CD14-positive monocyte (primary cell): Measurements from ENCODE around the gene UBE2D1. TPM values are rescaled to one million over a fixed set of nuclear protein-coding genes. Genes with fewer than 3 reads are reported as not detected.
A peak's percentile ranks its signal among the peaks of the same experiment; 100 is the strongest.

ENCODE experiments used
- DNase-seq, 3 donors: peaks; one replicate each; pipeline ENCODE4 v3.0.0-alpha.2; 2011 to 2022
- H2AFZ ChIP-seq: 2 replicates; pipeline ENCODE4 v1.6.0; 2012; ENCODE audit warnings: mild to moderate bottlenecking, low read depth, low read length, inconsistent platforms; ENCODE audit not compliant: insufficient read depth, poor library complexity, severe bottlenecking
- H3K27ac ChIP-seq, 2 donors: 1 replicate in 1 of 2; 2 replicates in 1 of 2; pipeline ENCODE4 v1.5.1; 2012 to 2013; ENCODE audit warnings: low read length in 2 of 2, control low read depth in 1 of 2, inconsistent platforms in 1 of 2, low read depth in 1 of 2, mild to moderate bottlenecking in 1 of 2
- H3K27me3 ChIP-seq, 2 donors: one replicate each; pipeline versions ENCODE4 v1.6.0 to v1.6.1; 2011 to 2013; ENCODE audit warnings: low read length in 2 of 2; ENCODE audit not compliant: control insufficient read depth in 2 of 2, insufficient read depth in 2 of 2
- H3K36me3 ChIP-seq, 2 donors: replicated peaks in 1 of 2; 1 replicate in 1 of 2; 2 replicates in 1 of 2; pipeline versions ENCODE4 v1.5.1 to v1.6.1; 2012 to 2013; ENCODE audit warnings: low read length in 2 of 2, control low read depth in 1 of 2, inconsistent platforms in 1 of 2, mild to moderate bottlenecking in 1 of 2; ENCODE audit not compliant: insufficient read depth in 2 of 2, control insufficient read depth in 1 of 2
- H3K4me1 ChIP-seq, 2 donors: 1 replicate in 1 of 2; 2 replicates in 1 of 2; pipeline versions ENCODE4 v1.5.1 to v1.6.1; 2012 to 2013; ENCODE audit warnings: low read length in 2 of 2, control low read depth in 1 of 2, inconsistent platforms in 1 of 2, mild to moderate bottlenecking in 1 of 2, moderate library complexity in 1 of 2; ENCODE audit not compliant: insufficient read depth in 2 of 2, control insufficient read depth in 1 of 2
- H3K4me2 ChIP-seq: replicated peaks from 2 replicates; pipeline ENCODE3; 2012; ENCODE audit warnings: low read length, moderate library complexity, mild to moderate bottlenecking; ENCODE audit not compliant: poor library complexity, severe bottlenecking; ENCODE audit errors: extremely low read depth
- H3K4me3 ChIP-seq, 3 experiments: fragments of 200-600 bp in 1 of 3; sonication (generic) in 1 of 3; replicated peaks in 1 of 3; 1 replicate in 2 of 3; 2 replicates in 1 of 3; pipeline ENCODE4 v1.5.1; 2011 to 2013; ENCODE audit warnings: low read length in 3 of 3, mild to moderate bottlenecking in 3 of 3, control low read depth in 2 of 3, low read depth in 2 of 3, inconsistent platforms in 1 of 3, moderate library complexity in 1 of 3
- H3K79me2 ChIP-seq: 2 replicates; pipeline ENCODE4 v1.6.0; 2012; ENCODE audit warnings: mild to moderate bottlenecking, control low read depth, inconsistent platforms, low read length, moderate library complexity; ENCODE audit not compliant: insufficient read depth
- H3K9ac ChIP-seq: 2 replicates; pipeline ENCODE4 v1.6.0; 2017; ENCODE audit warnings: low read length, mild to moderate bottlenecking; ENCODE audit not compliant: insufficient read depth, poor library complexity, severe bottlenecking
- H3K9me3 ChIP-seq, 2 donors: replicated peaks in 1 of 2; 1 replicate in 1 of 2; 2 replicates in 1 of 2; pipeline versions ENCODE4 v1.5.1 to v1.6.1; 2012 to 2013; ENCODE audit warnings: low read length in 2 of 2, control low read depth in 1 of 2; ENCODE audit not compliant: control insufficient read depth in 1 of 2, insufficient read depth in 1 of 2
- H4K20me1 ChIP-seq: 2 replicates; pipeline ENCODE4 v1.6.0; 2012; ENCODE audit warnings: mild to moderate bottlenecking, low read length, control low read depth, moderate library complexity; ENCODE audit not compliant: insufficient read depth
- H3K27ac Mint-ChIP-seq, 7 donors: one replicate each; pipeline ENCODE4 v1.8.0; 2020; ENCODE audit warnings: mild to moderate bottlenecking in 7 of 7, mixed read lengths in 7 of 7, moderate library complexity in 6 of 7, inconsistent platforms in 2 of 7
- H3K27me3 Mint-ChIP-seq, 3 donors: one replicate each; pipeline ENCODE4 v1.8.0; 2021 to 2022; ENCODE audit warnings: low read depth in 3 of 3, mild to moderate bottlenecking in 3 of 3, mixed read lengths in 3 of 3, moderate library complexity in 3 of 3, inconsistent platforms in 1 of 3
- H3K36me3 Mint-ChIP-seq, 2 donors: one replicate each; pipeline ENCODE4 v1.8.0; 2020; ENCODE audit warnings: mixed read lengths in 2 of 2, inconsistent platforms in 1 of 2, mild to moderate bottlenecking in 1 of 2
- H3K4me1 Mint-ChIP-seq: one replicate; pipeline ENCODE4 v1.8.0; 2020; ENCODE audit warnings: mild to moderate bottlenecking, mixed read lengths
- H3K4me3 Mint-ChIP-seq, 2 donors: one replicate each; pipeline ENCODE4 v1.8.0; 2020; ENCODE audit warnings: mild to moderate bottlenecking in 2 of 2, mixed read lengths in 2 of 2, moderate library complexity in 1 of 2
- H3K9me3 Mint-ChIP-seq, 7 donors: one replicate each; pipeline ENCODE4 v1.8.0; 2020 to 2022; ENCODE audit warnings: mixed read lengths in 7 of 7, mild to moderate bottlenecking in 6 of 7, moderate library complexity in 6 of 7, inconsistent platforms in 2 of 7
- CTCF ChIP-seq: fragments of 200-600 bp; IDR thresholded peaks from one replicate; pipeline ENCODE4 v1.8.0; 2022; ENCODE audit warnings: antibody characterized with exemption, mild to moderate bottlenecking
- WGBS: methylation state at CpG from one replicate; pipeline ENCODE4 v1.1.5; 2013; ENCODE audit warnings: missing lambda C conversion rate; ENCODE audit not compliant: insufficient coverage; 5-methylcytosine and 5-hydroxymethylcytosine counted together
- intact Hi-C, 2 donors: fragments of 100-400 bp; cut with micrococcal nuclease; formaldehyde crosslinking; loops; one replicate each; pipeline versions ENCODE4 v1.15.0 to v1.15.1; 2023
- polyA plus RNA-seq, 3 donors: library from polyadenylated mRNA; depleted of rRNA in 1 of 3; unstranded in 2 of 3; stranded (reverse) in 1 of 3; fragments of 300-500 nt in 2 of 3; fragments of >200 nt in 1 of 3; fragmentation: Illumina TruSeq in 2 of 3; gene quantifications; 1 replicate in 2 of 3; 2 replicates in 1 of 3; pipeline ENCODE4 v1.2.3, GENCODE V29; 2012 to 2021

Gene UBE2D1
- polyA plus RNA-seq, 3 donors = 47.7 to 119 (median 107) TPM

- intact Hi-C loops = no loop called here
- Histone ChIP-seq H3K36me3 (peaks cover 6% of the 10 kb centered on the region in 2 donors), H3K27me3 (no peaks in the 10 kb centered on the region), H3K27ac (no peak overlapping the region), H3K79me2 (peaks cover 100% of the 10 kb centered on the region), H3K4me2 (no peak overlapping the region), H3K9me3 (no peaks in the 10 kb centered on the region), H3K9ac (no peak overlapping the region), H2AFZ (no peak overlapping the region), H3K4me1 (peaks cover 44 to 71% of the 10 kb centered on the region in 2 donors), H4K20me1 (peaks cover 96% of the 10 kb centered on the region), H3K4me3 (no peak overlapping the region)
- Mint-ChIP-seq H3K9me3 (peaks cover 0 to 3% (median 0%) of the 10 kb centered on the region in 7 donors), H3K27me3 (no peaks in the 10 kb centered on the region), H3K27ac (peak overlapping the region in 2 of 7 donors; percentile 1 to 77), H3K36me3 (peaks cover 21 to 24% of the 10 kb centered on the region in 2 donors), H3K4me3 (no peak overlapping the region), H3K4me1 (peaks cover 69% of the 10 kb centered on the region)
- no peak for DNase-seq
- no peak for TF ChIP-seq CTCF
- 0% methylated on average over 1 of the region's 2 CpGs for WGBS
These were observed 21.9 kb downstream of the UBE2D1 start for GRCh38 chr10:58356756-58357155.

- Mint-ChIP-seq H3K27me3 (no peaks in the 10 kb centered on the region), H3K36me3 (peaks cover 29% of the 10 kb centered on the region in 2 donors), H3K9me3 (peaks cover 0 to 3% (median 0%) of the 10 kb centered on the region in 7 donors), H3K4me1 (peaks cover 52% of the 10 kb centered on the region), H3K27ac (peak overlapping the region; percentile 53 to 87 (median 81)), H3K4me3 (no peak overlapping the region)
- Histone ChIP-seq H3K9me3 (no peaks in the 10 kb centered on the region), H4K20me1 (peaks cover 81% of the 10 kb centered on the region), H3K27me3 (no peaks in the 10 kb centered on the region), H3K4me3 (no peak overlapping the region), H3K9ac (no peak overlapping the region), H3K4me1 (peaks cover 29 to 56% of the 10 kb centered on the region in 2 donors), H3K4me2 (no peak overlapping the region), H3K27ac (peak overlapping the region; percentile 16 to 66), H3K79me2 (peaks cover 83% of the 10 kb centered on the region), H3K36me3 (peaks cover 18 to 19% of the 10 kb centered on the region in 2 donors), H2AFZ (no peak overlapping the region)
- TF ChIP-seq CTCF = no peak
- intact Hi-C loops = no loop called here
- peak in 1 of 3 donors; percentile 32 for DNase-seq
- 66% methylated on average over 3 of the region's 4 CpGs for WGBS
These were observed 23.6 kb downstream of the UBE2D1 start for GRCh38 chr10:58358314-58358933.
